Measurements from ENCODE around the gene STRA6. TPM values are rescaled to one million over a fixed set of nuclear protein-coding genes. Genes with fewer than 3 reads are reported as not detected.

The STRA6 gene
- total RNA-seq (not detected), polyA plus RNA-seq (not detected), total RNA-seq (0 reads per million in 6 experiments)

- DNase-seq: no peak
- no peak for ATAC-seq
- Mint-ChIP-seq H3K4me1 (peaks cover 0 to 8% (median 3%) of the 10 kb centered on the region in 4 donors), H3K27me3 (peaks cover 0 to 9% (median 6%) of the 10 kb centered on the region in 5 donors), H3K9me3 (no peaks in the 10 kb centered on the region), H3K4me3 (no peak within 1 kb of the TSS), H3K27ac (peak within 1 kb of the TSS in 2 of 10 donors; percentile 18 to 33), H3K36me3 (no peaks in the 10 kb centered on the region)
- POLR2A ChIA-PET: no interaction called here
Observed at GRCh38 chr15:74202452-74203401, at the start of gene STRA6. Gene STRA6, minus strand, starts transcription at chr15:74202787. Its CDS starts 520 bp downstream, at chr15:74202267.

- ATAC-seq (no peak), DNase-seq (no peak)
- Mint-ChIP-seq H3K4me3 (no peak overlapping the region), H3K27me3 (peaks cover 0 to 9% (median 0%) of the 10 kb centered on the region in 5 donors), H3K36me3 (no peaks in the 10 kb centered on the region), H3K27ac (no peak overlapping the region), H3K9me3 (no peaks in the 10 kb centered on the region), H3K4me1 (peaks cover 0 to 2% (median 0%) of the 10 kb centered on the region in 4 donors)
- POLR2A ChIA-PET: no interaction called here
Observed at GRCh38 chr15:74252291-74252690, 49.7 kb upstream of the STRA6 start.

- Mint-ChIP-seq H3K36me3 (no peaks in the 10 kb centered on the region), H3K4me3 (no peak overlapping the region), H3K27ac (no peak overlapping the region), H3K27me3 (peaks cover 0 to 9% (median 3%) of the 10 kb centered on the region in 5 donors), H3K9me3 (no peaks in the 10 kb centered on the region), H3K4me1 (peaks cover 0 to 3% (median 1%) of the 10 kb centered on the region in 4 donors)
- ATAC-seq (no peak), DNase-seq (no peak)
- POLR2A ChIA-PET: no interaction called here
Observed at GRCh38 chr15:74251131-74251811, 48.7 kb upstream of the STRA6 start.

- no peak overlapping the region for H3K4me3 Mint-ChIP-seq
- H3K9me3 Mint-ChIP-seq: no peaks in the 10 kb centered on the region
- ATAC-seq: no peak
- H3K27ac Mint-ChIP-seq: no peak overlapping the region
- POLR2A ChIA-PET: no interaction called here
- no peaks in the 10 kb centered on the region for H3K36me3 Mint-ChIP-seq
- H3K4me1 Mint-ChIP-seq: peaks cover 2 to 10% (median 4%) of the 10 kb centered on the region in 4 donors
- no peak for DNase-seq
- H3K27me3 Mint-ChIP-seq: peaks cover 0 to 10% (median 5%) of the 10 kb centered on the region in 5 donors
Observed at GRCh38 chr15:74250266-74250665, 47.7 kb upstream of the STRA6 start.

GRCh38 chr15:74245342-74245931, 42.9 kb upstream of the STRA6 start:
- H3K27me3 Mint-ChIP-seq: peaks cover 16 to 44% (median 26%) of the 10 kb centered on the region in 5 donors
- peak overlapping the region in 8 of 10 donors; percentile 0 to 58 (median 50) for H3K4me3 Mint-ChIP-seq
- POLR2A ChIA-PET: no interaction called here
- H3K27ac Mint-ChIP-seq: peak overlapping the region in 3 of 10 donors; percentile 20 to 40 (median 32)
- H3K9me3 Mint-ChIP-seq: no peaks in the 10 kb centered on the region
- peak in 8 of 10 donors; percentile 12 to 72 (median 38) for DNase-seq
- no peaks in the 10 kb centered on the region for H3K36me3 Mint-ChIP-seq
- peaks cover 13 to 23% (median 20%) of the 10 kb centered on the region in 4 donors for H3K4me1 Mint-ChIP-seq
- peak; percentile 79 to 95 for ATAC-seq

GRCh38 chr15:74244822-74245341, 42.3 kb upstream of the STRA6 start:
- Mint-ChIP-seq H3K9me3 (no peaks in the 10 kb centered on the region), H3K36me3 (no peaks in the 10 kb centered on the region), H3K4me3 (peak overlapping the region in 8 of 10 donors; percentile 0 to 58 (median 50)), H3K27ac (peak overlapping the region in 2 of 10 donors; percentile 20 to 40), H3K4me1 (peaks cover 13 to 23% (median 20%) of the 10 kb centered on the region in 4 donors), H3K27me3 (peaks cover 16 to 44% (median 26%) of the 10 kb centered on the region in 5 donors)
- ATAC-seq: peak in 1 of 2 donors; percentile 10
- DNase-seq: no peak
- POLR2A ChIA-PET: no interaction called here

GRCh38 chr15:74243431-74243830, 40.8 kb upstream of the STRA6 start:
- no peak overlapping the region for H3K27ac Mint-ChIP-seq
- no peaks in the 10 kb centered on the region for H3K9me3 Mint-ChIP-seq
- H3K4me1 Mint-ChIP-seq: peaks cover 13 to 23% (median 20%) of the 10 kb centered on the region in 4 donors
- POLR2A ChIA-PET: no interaction called here
- H3K27me3 Mint-ChIP-seq: peaks cover 16 to 44% (median 26%) of the 10 kb centered on the region in 5 donors
- no peaks in the 10 kb centered on the region for H3K36me3 Mint-ChIP-seq
- H3K4me3 Mint-ChIP-seq: peak overlapping the region in 1 of 10 donors; percentile 8
- no peak for DNase-seq
- ATAC-seq: no peak

- POLR2A ChIA-PET: no interaction called here
- ATAC-seq: no peak
- H3K27me3 Mint-ChIP-seq: peaks cover 16 to 44% (median 26%) of the 10 kb centered on the region in 5 donors
Observed at GRCh38 chr15:74242441-74243185, 40.0 kb upstream of the STRA6 start.

GRCh38 chr15:74240897-74241614, 38.5 kb upstream of the STRA6 start:
- Mint-ChIP-seq H3K4me3 (no peak overlapping the region), H3K27ac (peak overlapping the region in 1 of 10 donors; percentile 71), H3K4me1 (peaks cover 12 to 23% (median 18%) of the 10 kb centered on the region in 4 donors), H3K36me3 (no peaks in the 10 kb centered on the region), H3K9me3 (no peaks in the 10 kb centered on the region), H3K27me3 (peaks cover 15 to 44% (median 26%) of the 10 kb centered on the region in 5 donors)
- DNase-seq: peak in 1 of 10 donors; percentile 31
- POLR2A ChIA-PET: no interaction called here
- ATAC-seq: no peak

More at GRCh38 chr15:74242441-74243185, 40.0 kb upstream of the STRA6 start:
- Mint-ChIP-seq H3K4me1 (peaks cover 13 to 23% (median 20%) of the 10 kb centered on the region in 4 donors), H3K4me3 (peak overlapping the region in 1 of 10 donors; percentile 8), H3K27ac (no peak overlapping the region), H3K36me3 (no peaks in the 10 kb centered on the region), H3K9me3 (no peaks in the 10 kb centered on the region)
- DNase-seq: no peak

GRCh38 chr15:74240002-74240568, 37.5 kb upstream of the STRA6 start:
- H3K9me3 Mint-ChIP-seq: no peaks in the 10 kb centered on the region
- no peaks in the 10 kb centered on the region for H3K36me3 Mint-ChIP-seq
- no peak for DNase-seq
- no peak overlapping the region for H3K27ac Mint-ChIP-seq
- H3K4me3 Mint-ChIP-seq: no peak overlapping the region
- ATAC-seq: no peak
- peaks cover 6 to 19% (median 13%) of the 10 kb centered on the region in 4 donors for H3K4me1 Mint-ChIP-seq
- POLR2A ChIA-PET: no interaction called here
- H3K27me3 Mint-ChIP-seq: peaks cover 12 to 39% (median 24%) of the 10 kb centered on the region in 5 donors
